Kidney (tissue), 14 donors: Measurements from ENCODE around the gene ZBTB7C. TPM values are rescaled to one million over a fixed set of nuclear protein-coding genes. Genes with fewer than 3 reads are reported as not detected.

ENCODE experiments used
- DNase-seq, 5 donors: peaks; one replicate each; pipeline ENCODE4 v3.0.0-alpha.2; 2013 to 2020
- FAIRE-seq: peaks from 2 replicates; lab custom pipeline; 2012; peaks lifted over from hg19 to GRCh38; lab: Jason Lieb, UNC
- H3K27ac ChIP-seq, 2 donors: one replicate each; pipeline ENCODE4 v1.7.0; 2013; ENCODE audit warnings: low read depth in 2 of 2, low read length in 2 of 2, inconsistent platforms in 1 of 2
- H3K27me3 ChIP-seq: one replicate; pipeline ENCODE4 v1.7.1; 2013; ENCODE audit warnings: low read length, inconsistent platforms; ENCODE audit not compliant: control insufficient read depth, insufficient read depth
- H3K36me3 ChIP-seq, 3 donors: one replicate each; pipeline versions ENCODE4 v1.7.0 to v1.7.1; 2013; ENCODE audit warnings: low read length in 3 of 3, control low read depth in 1 of 3, inconsistent platforms in 1 of 3; ENCODE audit not compliant: insufficient read depth in 3 of 3, control insufficient read depth in 2 of 3
- H3K4me1 ChIP-seq, 3 donors: one replicate each; pipeline versions ENCODE4 v1.7.0 to v1.7.1; 2013; ENCODE audit warnings: low read length in 3 of 3, inconsistent platforms in 1 of 3, low read depth in 1 of 3; ENCODE audit not compliant: control insufficient read depth in 2 of 3, insufficient read depth in 2 of 3
- H3K4me3 ChIP-seq, 3 donors: one replicate each; pipeline versions ENCODE4 v1.7.0 to v1.8.1; 2013; ENCODE audit warnings: low read length in 3 of 3, control low read depth in 1 of 3, inconsistent platforms in 1 of 3
- H3K9ac ChIP-seq, 3 donors: one replicate each; pipeline versions ENCODE4 v1.7.0 to v1.7.1; 2013; ENCODE audit warnings: low read length in 3 of 3, control low read depth in 1 of 3, inconsistent platforms in 1 of 3
- H3K9me3 ChIP-seq, 3 donors: one replicate each; pipeline versions ENCODE4 v1.7.0 to v1.7.1; 2013; ENCODE audit warnings: low read length in 3 of 3, control low read depth in 1 of 3, inconsistent platforms in 1 of 3; ENCODE audit not compliant: control insufficient read depth in 2 of 3, insufficient read depth in 1 of 3
- CTCF ChIP-seq: IDR thresholded peaks from 3 replicates; pipeline ENCODE4 v1.5.1; 2012; ENCODE audit warnings: mild to moderate bottlenecking, moderate library complexity, borderline replicate concordance; ENCODE audit not compliant: insufficient read depth; ENCODE audit errors: extremely low read depth
- intact Hi-C: fragments of 100-400 bp; cut with DNase I; formaldehyde crosslinking; loops from one replicate; pipeline ENCODE4 v1.11.1; 2022
- polyA plus RNA-seq: library from polyadenylated mRNA; stranded (reverse); fragments of 350-450 nt; fragmentation: Illumina TruSeq; extraction: RNeasy Lipid Tissue Mini Kit (QIAGEN cat#74804); gene quantifications from one replicate; pipeline ENCODE4 v1.2.3, GENCODE V29; 2014; ENCODE audit warnings: low read depth, low replicate concordance; ENCODE audit not compliant: insufficient read depth
- total RNA-seq: library from RNA; stranded (reverse); fragmentation: NEBNext Ultra II Directional; extraction: Animal tissue kit (Norgen Biotek cat#: 25700); gene quantifications from one replicate; pipeline ENCODE4 v1.2.1, GENCODE V29; 2021
- donor health status: control.
- donor health status: control.
- donor health status: control.
- donor health status: control.
- donor health status: control.
- donor health status: DM: yes; HTN: yes; CAD: no.
- donor health status: Normal renal cell carcinoma (clear cell type).

The ZBTB7C gene
- total and polyA plus RNA-seq, 2 donors from 2014 or later = 1.8 to 13.8 TPM

DNA sequence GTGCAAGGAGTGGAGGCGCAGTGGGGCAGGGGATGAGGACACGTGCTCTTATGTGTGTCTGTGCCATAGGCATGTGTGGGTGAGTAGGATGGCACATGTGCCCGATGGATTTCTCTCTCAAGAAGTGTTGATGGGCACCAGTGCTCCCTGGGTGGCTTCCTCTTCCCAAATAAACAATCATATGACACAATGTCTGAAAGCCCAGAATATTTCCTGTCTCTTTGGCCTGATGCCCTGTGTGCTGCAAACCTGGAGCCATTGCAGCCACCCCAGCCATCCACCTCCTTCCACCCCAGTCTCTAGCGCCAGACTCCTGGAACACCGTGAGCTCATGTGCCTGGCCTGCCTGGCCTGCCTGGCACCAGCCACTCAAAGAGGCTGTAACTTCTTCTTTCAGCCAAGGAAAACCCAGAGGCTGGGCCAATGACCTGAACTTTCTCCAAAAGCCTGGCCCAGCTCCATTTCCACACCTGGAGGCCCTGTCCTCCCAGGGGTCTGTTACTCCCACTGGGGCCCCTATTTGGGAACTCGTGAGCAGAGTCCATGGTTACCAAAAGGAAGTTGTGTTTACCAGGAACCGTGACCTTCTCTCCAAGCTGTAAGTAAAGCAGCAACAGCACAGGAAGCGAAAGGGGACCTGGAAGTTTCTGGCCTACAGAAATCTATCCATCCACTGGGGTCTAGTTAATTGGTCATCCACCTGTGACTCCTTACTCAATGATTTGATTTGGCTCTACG is 9.5 kb upstream of the ZBTB7C start:
- no peak overlapping the region for H3K9ac ChIP-seq
- FAIRE-seq (no peak), DNase-seq (no peak)
- TF ChIP-seq CTCF = no peak
- no peaks in the 10 kb centered on the region for H3K9me3 ChIP-seq
- no peaks in the 10 kb centered on the region for H3K27me3 ChIP-seq
- no peak overlapping the region for H3K4me3 ChIP-seq
- H3K36me3 ChIP-seq = no peaks in the 10 kb centered on the region
- H3K27ac ChIP-seq = no peak overlapping the region
- intact Hi-C loops = no loop called here
- no peaks in the 10 kb centered on the region for H3K4me1 ChIP-seq

- no peak overlapping the region for H3K27ac ChIP-seq
- no peaks in the 10 kb centered on the region for H3K9me3 ChIP-seq
- no peaks in the 10 kb centered on the region for H3K36me3 ChIP-seq
- intact Hi-C loops = no loop called here
- no peaks in the 10 kb centered on the region for H3K4me1 ChIP-seq
- no peak for TF ChIP-seq CTCF
- no peaks in the 10 kb centered on the region for H3K27me3 ChIP-seq
- no peak overlapping the region for H3K4me3 ChIP-seq
- DNase-seq (no peak), FAIRE-seq (no peak)
- no peak overlapping the region for H3K9ac ChIP-seq
These were observed 8.8 kb upstream of the ZBTB7C start for GRCh38 chr18:48417985-48418384.

DNA sequence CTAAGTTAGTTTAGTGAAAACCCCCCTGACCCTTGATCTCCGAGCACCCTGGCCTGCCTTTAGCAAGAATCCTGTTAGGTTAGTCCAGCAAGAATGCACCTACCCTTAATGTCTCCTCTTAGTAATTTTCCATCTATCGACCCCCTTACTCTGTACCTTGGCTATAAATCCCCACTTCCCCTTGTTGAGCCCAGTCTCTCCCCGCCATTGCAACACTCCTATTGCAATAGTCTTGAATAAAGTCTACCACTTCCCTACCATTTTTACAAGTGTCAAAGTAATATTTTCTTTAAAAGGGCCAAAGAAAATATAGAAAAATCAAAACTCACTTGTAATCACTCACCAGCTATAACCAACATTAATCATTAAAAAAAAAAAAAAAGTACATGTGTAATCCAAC is 4.2 kb upstream of the ZBTB7C start:
- no peak for DNase-seq
- H3K27ac ChIP-seq = no peak overlapping the region
- peaks cover 0 to 8% (median 0%) of the 10 kb centered on the region in 3 donors for H3K4me1 ChIP-seq
- peaks cover 10% of the 10 kb centered on the region for H3K27me3 ChIP-seq
- FAIRE-seq = no peak
- no peaks in the 10 kb centered on the region for H3K9me3 ChIP-seq
- intact Hi-C loops = no loop called here
- H3K4me3 ChIP-seq = no peak overlapping the region
- H3K9ac ChIP-seq = no peak overlapping the region
- TF ChIP-seq CTCF = no peak
- H3K36me3 ChIP-seq = no peaks in the 10 kb centered on the region
